Inflammatory macrophage treated with lipopolysaccharide for 4 hours (primary cell): ENCODE data around the gene TUFM.
"Not testable (repeated sequence)": the region's sequence is repeated elsewhere in the genome, so short reads cannot be mapped to it uniquely, and the experiment has no call there.

Experiments used
- DNase-seq: peaks from one replicate; pipeline ENCODE4 v3.0.0-alpha.2; 2020

TUFM gene

GRCh38 chr16:28846080-28846932, at the start of gene TUFM:
TUFM (minus strand) TSS chr16:28846348; CDS start chr16:28846269, 79 bp downstream.
- peak; percentile 98 for DNase-seq

- DNase-seq, result no peak
Observed at GRCh38 chr16:28895609-28896008, 49.5 kb upstream of the TUFM start.

- no peak for DNase-seq
Observed at GRCh38 chr16:28893291-28893690, 47.1 kb upstream of the TUFM start.

- no peak for DNase-seq
Observed at GRCh38 chr16:28891964-28892890, 46.1 kb upstream of the TUFM start.

- not testable (repeated sequence) for DNase-seq
Observed at GRCh38 chr16:28890355-28890754, 44.2 kb upstream of the TUFM start.

- no peak for DNase-seq
Observed at GRCh38 chr16:28886945-28887344, 40.8 kb upstream of the TUFM start.

GRCh38 chr16:28884045-28884444, 37.9 kb upstream of the TUFM start:
- DNase-seq, result no peak

- no peak for DNase-seq
Observed at GRCh38 chr16:28883221-28883996, 37.3 kb upstream of the TUFM start.

- no peak for DNase-seq
Observed at GRCh38 chr16:28882551-28883160, 36.5 kb upstream of the TUFM start.

GRCh38 chr16:28881565-28881964, 35.4 kb upstream of the TUFM start:
- not testable (repeated sequence) for DNase-seq

- no peak for DNase-seq
Observed at GRCh38 chr16:28880955-28881354, 34.8 kb upstream of the TUFM start.

GRCh38 chr16:28880589-28880915, 34.4 kb upstream of the TUFM start:
- DNase-seq, result no peak

GRCh38 chr16:28879841-28880588, 33.9 kb upstream of the TUFM start:
- DNase-seq, result peak; percentile 86

GRCh38 chr16:28879261-28879840, 33.2 kb upstream of the TUFM start:
- no peak for DNase-seq

GRCh38 chr16:28878083-28878926, 32.2 kb upstream of the TUFM start, which contains the start of gene ATP2A1:
ATP2A1 (plus strand) TSS chr16:28878488; CDS start chr16:28878672, 184 bp downstream.
- no peak for DNase-seq

GRCh38 chr16:28877655-28878000, 31.5 kb upstream of the TUFM start:
- no peak for DNase-seq

GRCh38 chr16:28876973-28877654, 31.0 kb upstream of the TUFM start:
- no peak for DNase-seq

- no peak for DNase-seq
Observed at GRCh38 chr16:28876019-28876659, 30.0 kb upstream of the TUFM start.
